GM18519 (cell line): Measurements from ENCODE around the gene ZNF106.

Source experiments
- ATAC-seq: cut with Tn5 transposase; IDR thresholded peaks from one replicate; pipeline ENCODE4 v1.9.1; 2021; ENCODE audit warnings: mild to moderate bottlenecking, moderate library complexity; ENCODE audit not compliant: unreplicated experiment, low FRiP score

ZNF106 gene

DNA sequence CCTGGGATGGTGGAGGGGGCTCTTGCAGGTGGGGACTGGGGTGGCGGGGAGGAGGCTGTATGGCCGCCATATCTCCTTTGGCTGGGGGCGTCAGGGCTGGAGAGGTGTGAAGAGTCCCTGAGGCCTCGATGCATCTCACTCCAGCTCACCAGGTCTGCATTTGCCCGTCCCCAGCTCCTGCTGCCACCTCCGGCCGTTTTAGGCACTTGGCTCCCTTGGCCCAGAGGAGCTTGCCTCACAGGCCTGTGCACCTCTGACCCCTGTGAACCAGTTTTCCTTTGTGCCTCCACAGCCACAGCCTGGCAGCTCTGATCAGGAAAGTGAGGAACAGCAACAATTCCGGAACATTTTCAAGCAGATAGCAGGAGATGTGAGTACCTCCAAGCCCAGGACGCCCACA, 81.9 kb downstream of the ZNF106 start:
- no peak for ATAC-seq

DNA sequence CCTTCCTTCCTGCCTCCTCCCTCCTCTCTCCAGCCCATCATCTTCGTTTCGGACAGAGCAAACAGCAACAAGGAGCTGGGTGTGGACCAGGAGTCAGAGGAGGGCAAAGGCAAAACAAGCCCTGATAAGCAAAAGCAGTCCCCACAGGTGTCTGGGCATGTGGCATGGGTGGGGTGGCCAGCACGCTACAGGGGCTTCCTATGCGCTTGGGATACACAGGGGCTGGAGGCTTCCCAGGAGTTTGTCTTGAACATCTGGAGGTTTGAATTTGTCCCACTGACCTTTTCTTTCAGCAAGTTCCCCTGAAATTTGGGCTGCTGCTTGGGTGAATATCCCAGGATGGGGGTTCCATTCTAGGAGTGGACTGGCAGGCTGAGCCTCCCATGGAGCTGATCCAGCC, 82.8 kb downstream of the ZNF106 start:
- ATAC-seq: no peak

- ATAC-seq: no peak
Observed at GRCh38 chr15:42405863-42406482, 85.0 kb downstream of the ZNF106 start.

DNA sequence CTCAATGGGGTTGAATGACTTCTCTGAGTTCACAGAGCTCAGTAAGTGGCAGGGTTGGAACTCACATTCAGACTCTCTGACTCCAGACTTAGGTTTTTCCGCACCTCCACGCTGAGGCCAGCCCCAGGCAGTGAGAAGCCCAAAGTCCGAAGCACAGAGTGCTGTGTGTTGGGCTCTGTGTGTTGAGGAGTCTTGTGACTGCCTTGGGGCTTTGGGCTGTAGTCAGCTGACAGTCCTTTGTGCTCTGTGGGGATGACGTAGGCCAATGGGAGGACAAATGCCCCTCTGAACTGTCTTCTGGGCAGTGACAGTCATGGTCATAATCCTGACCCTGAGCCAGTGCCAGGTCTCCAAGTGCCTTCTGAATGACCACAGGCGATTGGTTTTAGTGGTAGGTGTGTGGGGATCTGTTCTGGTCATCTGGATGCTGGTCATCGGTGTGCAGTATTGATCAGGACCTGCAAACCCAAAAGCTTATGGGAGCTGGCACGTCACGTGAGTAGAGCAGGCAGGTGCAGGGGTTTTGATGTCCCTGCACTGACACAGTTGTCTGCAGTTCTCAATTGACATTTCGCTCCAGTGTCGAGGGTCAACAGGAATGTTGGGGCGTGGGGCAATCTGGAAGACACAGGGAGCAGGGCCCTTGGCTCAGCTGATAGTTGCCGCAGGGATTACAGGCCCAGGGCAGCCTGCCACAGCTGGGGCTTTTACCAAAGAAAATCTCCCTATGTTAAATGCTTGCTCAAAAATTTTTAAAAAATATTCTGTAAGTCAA, 86.3 kb downstream of the ZNF106 start:
- no peak for ATAC-seq

- ATAC-seq: no peak
Observed at GRCh38 chr15:42403389-42403788, 87.6 kb downstream of the ZNF106 start.

GRCh38 chr15:42402455-42403205, 88.3 kb downstream of the ZNF106 start:
- ATAC-seq: no peak

GRCh38 chr15:42401544-42402454, 89.1 kb downstream of the ZNF106 start:
- no peak for ATAC-seq

- ATAC-seq: no peak
Observed at GRCh38 chr15:42395838-42396237, 95.1 kb downstream of the ZNF106 start.

GRCh38 chr15:42394106-42394505, 96.8 kb downstream of the ZNF106 start:
- no peak for ATAC-seq

GRCh38 chr15:42392309-42393024, 98.5 kb downstream of the ZNF106 start:
- no peak for ATAC-seq

DNA sequence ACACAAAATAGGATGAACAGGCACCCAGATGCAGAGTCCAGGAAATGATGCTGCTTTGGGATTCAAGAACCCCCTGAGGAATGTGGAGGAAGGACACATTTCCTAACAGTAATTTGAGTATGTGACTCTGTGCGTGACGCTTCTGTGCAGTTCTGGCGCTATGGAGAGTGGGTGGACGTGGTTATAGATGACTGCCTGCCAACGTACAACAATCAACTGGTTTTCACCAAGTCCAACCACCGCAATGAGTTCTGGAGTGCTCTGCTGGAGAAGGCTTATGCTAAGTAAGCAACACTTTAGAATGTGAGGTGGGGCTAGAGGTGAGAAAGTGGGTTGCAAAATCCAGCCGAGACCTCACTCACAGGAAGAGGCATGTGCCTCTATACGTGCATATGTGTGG, 103.3 kb downstream of the ZNF106 start:
- no peak for ATAC-seq

- ATAC-seq: no peak
Observed at GRCh38 chr15:42385980-42386700, 104.8 kb downstream of the ZNF106 start.

DNA sequence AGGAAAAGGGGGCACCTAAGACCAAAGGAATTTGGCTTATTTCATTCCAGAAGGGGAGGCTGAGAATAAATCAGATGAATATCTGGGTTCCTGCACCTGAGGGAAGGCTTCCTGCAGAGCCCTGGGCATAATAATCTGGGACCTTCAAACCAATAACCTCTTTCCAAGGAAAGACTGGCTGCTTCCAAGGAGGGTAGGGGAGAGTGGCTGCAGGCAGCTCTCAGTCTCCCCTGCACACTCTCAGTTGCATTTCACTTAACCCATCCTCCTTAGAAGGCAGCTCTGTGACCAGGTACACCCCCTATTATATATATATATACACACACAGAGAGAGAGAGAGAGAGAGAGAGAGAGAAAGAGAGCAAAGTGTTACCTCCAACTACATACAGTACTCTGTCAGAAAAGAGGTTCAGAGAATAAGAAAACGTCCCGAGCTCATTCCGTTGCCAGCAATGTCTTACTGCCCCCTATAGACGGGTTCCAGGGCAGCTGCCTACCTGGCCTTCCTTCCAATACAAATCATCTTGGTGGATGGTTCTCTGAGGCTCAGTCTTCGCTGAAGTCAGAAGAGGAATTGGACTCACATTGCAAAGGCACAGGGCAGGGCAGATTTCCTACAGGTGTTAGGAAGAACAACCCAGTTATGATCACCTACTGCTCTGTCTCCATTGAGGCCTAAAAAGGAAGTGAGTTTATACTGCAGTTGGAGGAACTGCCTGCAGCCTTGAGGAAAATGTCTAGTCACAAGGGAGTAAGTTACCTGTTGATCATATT, 105.5 kb downstream of the ZNF106 start:
- ATAC-seq: no peak

DNA sequence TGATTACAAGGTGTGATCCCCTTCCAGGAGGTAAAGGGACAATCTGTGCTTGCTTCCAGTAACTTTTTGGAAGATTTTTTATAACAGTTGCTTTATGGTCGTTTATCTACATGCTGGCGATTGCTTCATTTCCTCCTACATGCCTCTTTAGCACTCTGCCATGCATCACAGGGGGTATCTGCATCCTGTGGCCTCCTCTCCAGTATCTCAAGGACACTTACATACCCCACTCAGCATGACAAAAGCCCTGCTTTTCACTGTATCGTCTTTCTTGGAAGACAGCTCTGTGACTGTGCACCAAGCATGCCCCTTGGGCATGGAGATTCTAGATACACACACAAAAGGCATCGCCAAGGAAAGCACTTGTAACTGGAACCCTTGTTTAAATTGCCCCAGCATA, 106.3 kb downstream of the ZNF106 start:
- ATAC-seq: no peak

DNA sequence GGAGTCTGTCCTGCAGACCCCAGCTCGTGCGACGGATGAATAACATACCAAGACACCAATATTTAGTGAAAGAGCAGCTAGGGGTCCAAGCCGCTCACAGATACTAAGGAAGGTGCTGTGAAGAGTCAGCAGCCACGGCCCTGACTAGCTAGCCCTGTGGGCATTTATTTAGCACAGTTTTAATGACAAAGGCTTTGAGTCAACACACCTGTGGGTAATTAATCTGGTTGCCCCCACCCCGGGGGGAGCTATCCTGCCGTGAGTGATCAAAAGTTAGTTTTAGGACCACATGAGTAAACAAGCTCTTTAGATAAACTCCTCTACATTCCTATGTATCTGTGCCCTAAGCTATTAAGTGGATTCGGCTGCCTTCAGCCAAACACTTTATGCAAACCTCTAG, 112.9 kb downstream of the ZNF106 start:
- ATAC-seq: no peak

DNA sequence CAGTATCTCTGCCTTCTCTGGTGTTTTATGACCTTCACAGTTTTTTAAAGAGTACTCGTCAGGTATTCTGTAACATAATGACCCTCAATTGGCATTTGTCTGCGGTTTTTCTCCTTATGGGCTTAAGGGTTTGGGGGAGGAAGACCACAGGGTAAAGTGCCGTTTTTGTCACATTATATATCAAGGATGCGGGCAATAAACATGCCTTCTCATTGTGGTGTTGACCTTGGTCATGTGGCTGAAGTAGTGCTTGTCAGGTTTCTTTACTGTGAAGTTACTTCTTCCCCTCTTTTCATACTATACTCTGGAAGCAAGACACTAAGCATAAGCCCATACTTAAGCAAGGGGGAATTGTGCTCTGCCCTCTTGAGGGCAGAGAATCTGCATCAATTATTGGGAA, 115.0 kb downstream of the ZNF106 start:
- no peak for ATAC-seq

- no peak for ATAC-seq
Observed at GRCh38 chr15:42375252-42375651, 115.7 kb downstream of the ZNF106 start.

DNA sequence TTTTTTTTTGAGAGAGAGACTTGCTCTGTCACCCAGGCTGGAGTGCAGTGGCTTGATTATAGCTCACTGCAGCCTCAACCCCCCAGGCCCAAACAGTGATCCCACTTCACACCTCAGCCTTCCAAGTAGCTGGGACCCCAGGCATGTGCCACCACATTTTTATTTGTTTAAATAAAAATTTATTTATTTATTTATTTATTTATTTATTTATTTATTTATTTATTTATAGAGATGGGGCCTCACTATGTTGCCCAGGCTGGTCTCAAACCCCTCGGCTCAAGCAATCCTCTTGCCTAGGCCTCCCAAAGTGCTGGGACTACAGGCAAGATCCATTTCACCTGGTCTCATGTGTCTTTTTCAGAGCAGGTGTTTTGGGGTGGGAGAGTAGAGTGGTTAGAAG, 116.1 kb downstream of the ZNF106 start:
- no peak for ATAC-seq

DNA sequence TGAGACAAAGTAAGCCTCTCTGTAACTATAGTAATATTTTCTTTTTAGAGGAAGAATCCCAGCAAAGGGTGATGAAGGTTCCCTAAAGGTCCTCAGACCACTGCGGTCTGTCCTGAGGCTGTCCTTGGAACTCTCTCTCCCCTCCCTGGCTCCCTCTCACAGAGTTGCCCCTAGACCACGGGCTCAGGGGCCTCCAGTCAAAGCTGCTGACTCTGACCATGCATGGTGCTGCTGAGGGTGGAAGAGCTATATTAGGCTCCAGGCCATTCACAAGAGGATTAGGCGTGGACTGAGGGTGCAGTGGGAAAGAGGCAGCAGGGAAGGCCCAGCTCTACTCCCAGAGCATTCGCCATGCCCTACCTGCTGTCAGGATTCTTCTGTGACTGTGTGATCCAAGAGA, 117.0 kb downstream of the ZNF106 start:
- ATAC-seq: no peak
